HG02852 (cell line): ENCODE data around the gene RNF144A.

Source experiments
- ATAC-seq: cut with Tn5 transposase; IDR thresholded peaks from one replicate; pipeline ENCODE4 v1.9.1; 2021; ENCODE audit warnings: mild to moderate bottlenecking, moderate library complexity; ENCODE audit not compliant: unreplicated experiment

Gene RNF144A

GRCh38 chr2:7035884-7036283 lies 118.7 kb downstream of the RNF144A start:
- ATAC-seq, result no peak

DNA sequence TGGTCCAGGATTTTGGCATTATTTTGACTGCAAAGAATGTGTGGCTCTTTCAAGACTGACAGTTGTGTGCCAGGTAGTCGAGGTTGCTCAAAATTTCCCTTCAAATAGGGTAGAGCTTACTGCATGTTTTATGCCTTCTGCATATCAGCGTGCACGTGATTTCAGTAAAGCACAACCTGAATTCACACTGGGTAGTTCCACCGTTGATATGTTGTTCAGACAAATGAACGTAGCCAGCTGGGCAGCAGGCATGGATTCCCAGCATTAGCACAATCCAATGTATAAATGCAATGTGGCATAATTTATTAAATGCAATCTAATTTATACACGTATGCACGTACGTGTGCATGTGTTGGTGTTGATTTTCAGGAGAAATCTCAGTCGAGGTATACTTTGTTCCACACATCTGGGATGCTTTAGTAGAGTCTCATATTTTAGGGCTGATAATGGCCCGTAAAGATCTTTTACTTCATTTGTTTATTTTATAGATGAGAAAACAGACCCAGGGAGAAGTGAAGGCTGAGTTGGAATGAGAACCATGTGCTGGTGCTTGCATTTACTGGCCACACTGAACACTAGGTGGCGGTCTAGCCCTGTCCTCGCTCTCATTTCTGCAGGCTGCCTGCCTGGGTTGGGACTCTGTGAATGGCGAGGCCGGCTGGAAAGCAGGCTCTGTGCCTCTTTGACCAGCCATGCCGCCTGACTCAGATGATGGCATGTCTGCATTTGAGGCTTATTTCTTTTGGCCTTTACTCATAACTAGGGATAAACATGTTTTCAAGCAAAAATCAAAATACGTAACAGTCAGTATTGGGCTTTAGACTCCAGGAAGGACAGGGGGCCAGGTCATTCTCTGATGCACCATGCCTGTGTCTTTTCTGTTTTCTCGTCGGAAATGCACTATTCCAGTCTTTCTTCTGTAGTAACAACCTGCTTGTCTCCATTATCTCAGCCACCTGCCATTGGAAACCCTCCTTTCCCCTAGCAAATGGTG lies 120.4 kb downstream of the RNF144A start:
- ATAC-seq, result peak; percentile 85

- ATAC-seq, result no peak
Measured at GRCh38 chr2:7040547-7040946, 123.3 kb downstream of the RNF144A start.

GRCh38 chr2:7041421-7041820 lies 124.2 kb downstream of the RNF144A start:
- no peak for ATAC-seq

GRCh38 chr2:7043690-7044089 lies 126.5 kb downstream of the RNF144A start:
- ATAC-seq, result no peak

DNA sequence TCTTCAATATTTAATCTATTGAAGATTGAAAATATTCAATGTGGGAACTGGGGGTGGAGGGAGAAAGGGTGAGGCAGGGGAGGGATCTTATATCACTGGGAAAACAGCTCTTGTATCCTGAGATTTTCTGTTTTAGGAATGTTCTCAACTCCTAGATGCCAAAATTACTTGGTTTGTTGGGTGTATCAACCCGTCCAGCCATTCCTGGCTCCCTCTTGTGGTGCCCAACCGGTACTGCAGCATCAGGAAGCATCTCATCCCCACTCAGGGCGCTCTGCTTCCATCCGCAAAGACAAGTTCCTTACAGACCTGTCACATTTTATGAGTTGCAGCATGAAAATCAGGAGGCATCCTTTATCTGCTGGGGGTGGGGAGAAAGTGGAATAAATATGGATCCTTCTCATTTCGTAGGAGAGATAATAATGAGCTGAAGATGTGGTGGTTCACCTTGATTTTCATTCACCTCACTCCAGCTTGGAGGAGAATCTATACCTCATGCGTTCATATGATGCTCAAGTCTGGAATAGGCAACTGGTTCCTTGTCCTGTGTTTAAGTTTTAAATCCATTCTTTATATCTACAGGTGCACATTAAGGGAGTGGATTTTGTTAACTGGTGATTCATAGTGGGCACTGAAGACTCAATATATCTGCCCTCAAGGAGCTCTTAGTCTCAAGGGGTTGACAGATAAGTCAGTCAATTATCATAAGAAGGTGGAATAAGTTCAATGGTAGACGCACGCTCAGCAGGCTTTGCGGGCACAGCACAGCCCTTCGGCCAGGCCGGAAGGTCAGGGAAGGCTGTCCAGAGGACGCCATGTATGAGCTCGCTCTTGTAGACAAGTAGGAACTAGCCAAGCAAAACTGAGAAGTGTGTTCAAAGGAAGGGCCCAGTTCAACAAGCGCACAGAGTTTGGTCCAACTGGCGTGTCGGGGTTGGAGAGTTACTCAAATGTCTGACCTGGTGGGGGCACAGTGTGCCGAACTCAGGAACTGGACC lies 127.3 kb downstream of the RNF144A start:
- peak; percentile 67 for ATAC-seq

GRCh38 chr2:7045601-7046590 lies 128.7 kb downstream of the RNF144A start:
- ATAC-seq, result no peak

DNA sequence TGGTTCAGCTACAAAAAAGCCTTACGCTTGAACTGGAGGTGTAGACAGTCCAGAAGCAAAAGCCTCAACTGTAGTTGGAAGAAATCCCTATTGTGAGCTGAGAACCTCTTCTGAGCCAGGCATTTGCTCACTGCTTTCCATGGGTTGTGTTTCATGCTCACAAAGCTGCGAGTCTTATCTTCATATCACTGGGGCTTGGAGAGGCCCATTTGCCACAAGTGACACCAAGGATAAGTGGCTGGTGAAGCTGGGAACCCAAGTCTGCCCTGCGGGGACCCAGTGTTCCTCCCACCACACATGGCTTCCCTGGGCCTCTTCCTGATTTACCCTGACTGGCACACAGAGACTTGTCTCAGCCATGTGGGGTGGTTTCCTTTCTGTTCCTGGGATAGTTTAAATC lies 130.4 kb downstream of the RNF144A start:
- ATAC-seq, result no peak

DNA sequence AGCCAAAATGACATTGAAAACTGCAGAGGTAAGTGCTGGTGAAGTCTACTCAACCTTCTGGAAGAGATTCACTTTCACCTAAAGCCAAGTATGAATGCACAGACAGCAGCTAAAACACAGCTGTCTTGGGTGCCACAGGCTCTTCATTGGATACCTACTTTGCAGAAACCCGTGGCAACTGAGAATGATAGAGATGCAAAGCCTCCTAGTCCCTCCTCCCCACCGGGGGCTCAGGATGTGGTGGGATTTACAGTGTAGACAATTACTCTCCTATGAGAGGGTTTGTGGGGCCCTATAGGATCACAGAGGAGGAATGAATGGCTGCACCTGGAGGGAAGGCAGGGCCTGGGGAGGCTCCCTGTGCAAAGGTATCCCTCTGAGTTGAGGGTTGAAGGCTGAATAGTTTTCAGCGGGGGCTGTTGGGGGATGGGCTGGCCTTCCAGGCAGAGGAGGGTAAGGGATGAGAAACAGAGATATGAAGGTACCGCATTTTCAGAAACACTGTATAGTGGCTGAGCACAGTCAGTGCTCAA lies 131.6 kb downstream of the RNF144A start:
- no peak for ATAC-seq

DNA sequence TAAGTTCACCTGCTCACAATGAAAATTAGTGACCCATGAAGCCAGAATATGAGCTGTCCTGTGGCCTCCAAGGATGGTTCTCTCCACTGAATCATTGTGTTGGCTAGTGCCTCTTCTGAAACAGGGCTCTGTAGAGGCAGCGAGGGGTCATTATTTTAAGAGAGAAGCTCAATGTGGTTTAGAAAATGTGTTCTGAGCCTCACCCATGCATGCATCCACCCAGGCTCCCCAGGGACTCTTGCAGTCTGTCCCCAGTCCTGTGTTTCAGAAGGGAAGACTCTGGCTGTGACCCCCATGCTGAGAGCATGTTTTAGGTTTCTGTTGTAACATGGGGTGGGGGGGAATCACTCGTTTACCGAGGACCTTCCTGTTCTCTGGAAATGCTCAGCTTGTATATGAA lies 135.2 kb downstream of the RNF144A start:
- peak; percentile 79 for ATAC-seq

DNA sequence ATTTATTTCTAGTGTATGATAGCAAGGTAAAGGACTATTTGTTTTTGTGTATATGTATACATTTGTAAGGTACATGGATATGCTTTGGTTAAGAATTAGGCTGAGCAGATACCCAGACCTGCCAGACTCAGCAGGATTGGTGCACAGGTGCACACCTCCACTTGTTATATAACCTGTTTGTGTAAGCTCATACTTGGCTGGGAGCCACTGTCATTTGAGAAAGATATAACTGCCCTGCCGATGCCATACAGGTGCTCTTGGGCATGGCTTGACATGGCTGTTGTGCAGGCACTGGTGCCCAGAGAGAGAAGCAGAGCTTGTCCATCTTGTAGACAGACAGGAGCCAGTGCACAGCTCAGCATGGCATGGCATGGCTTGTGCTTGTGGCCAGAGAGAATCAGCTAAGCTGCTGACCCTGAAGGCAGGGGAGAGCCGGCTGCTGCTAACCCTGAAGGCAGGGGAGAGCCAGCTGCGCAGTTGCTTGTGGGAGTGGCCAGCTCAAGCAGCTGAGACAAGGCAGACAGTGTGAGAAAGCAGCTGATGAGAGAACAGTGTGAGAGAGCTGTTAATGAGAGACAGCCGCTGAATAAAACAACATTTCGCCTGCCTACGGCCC lies 136.5 kb downstream of the RNF144A start:
- no peak for ATAC-seq

DNA sequence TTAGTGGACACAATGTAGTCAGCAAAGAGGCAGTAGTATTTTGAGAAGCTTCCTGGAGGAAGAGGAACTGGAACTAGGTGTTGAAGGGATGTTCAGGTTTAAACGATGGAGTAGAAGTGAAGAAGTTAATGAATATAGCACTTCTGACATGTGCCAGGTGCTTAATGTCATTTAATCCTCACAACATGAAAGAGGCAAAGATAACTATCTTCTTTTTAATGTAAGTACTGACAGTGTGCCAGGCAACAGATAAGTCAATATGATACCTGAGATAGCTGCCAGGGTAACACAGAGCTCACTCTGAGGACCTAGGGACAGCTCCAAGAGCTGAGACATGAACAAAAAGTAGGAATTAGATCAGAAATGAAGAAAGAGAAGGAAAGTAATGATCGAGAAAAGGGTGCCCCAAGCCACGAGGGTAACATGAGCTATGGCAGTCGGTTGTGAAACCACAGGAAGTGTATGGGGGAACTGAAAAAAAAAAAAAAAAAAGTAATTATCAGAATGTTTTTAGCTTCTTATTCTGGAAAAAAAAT lies 140.7 kb downstream of the RNF144A start:
- ATAC-seq, result peak; percentile 60

GRCh38 chr2:7060156-7060555 lies 142.9 kb downstream of the RNF144A start:
- ATAC-seq, result no peak

GRCh38 chr2:7060631-7061449 lies 143.6 kb downstream of the RNF144A start:
- ATAC-seq, result no peak

DNA sequence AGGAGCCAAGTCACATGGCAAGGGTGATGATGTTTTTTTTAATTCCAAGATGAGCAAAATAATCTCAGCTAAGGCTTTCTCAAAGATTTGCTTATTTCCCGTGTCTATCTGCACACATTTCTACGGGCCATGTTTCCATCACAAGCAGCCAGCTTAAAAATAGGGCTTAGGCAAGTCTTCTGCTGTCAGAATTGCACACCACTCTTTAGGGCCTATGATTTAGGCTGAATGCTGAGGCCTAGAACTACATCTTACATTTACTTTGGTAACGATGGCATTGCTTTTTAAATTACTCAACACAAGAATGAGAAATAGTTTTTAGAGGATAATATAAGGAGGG lies 144.2 kb downstream of the RNF144A start:
- ATAC-seq, result no peak

- no peak for ATAC-seq
Measured at GRCh38 chr2:7061921-7062320, 144.7 kb downstream of the RNF144A start.

- ATAC-seq, result no peak
Measured at GRCh38 chr2:7063789-7064188, 146.6 kb downstream of the RNF144A start.

- no peak for ATAC-seq
Measured at GRCh38 chr2:7068457-7068856, 151.2 kb downstream of the RNF144A start.
